ENCODE measurements around the gene FOXI1. TPM values are rescaled to one million over a fixed set of nuclear protein-coding genes. Genes with fewer than 3 reads are reported as not detected.
A peak's percentile ranks its signal among the peaks of the same experiment; 100 is the strongest.

The FOXI1 gene
- total and polyA plus RNA-seq, 2 donors from 2014 or later = 5.1 to 48.5 TPM

- Histone ChIP-seq H3K36me3 (ENCODE audit: control insufficient read depth in 2 of 3, insufficient read depth in 3 of 3, low read length in 3 of 3) (no peaks in the 10 kb centered on the region), H3K4me1 (ENCODE audit: control insufficient read depth in 2 of 3, insufficient read depth in 2 of 3, low read depth in 1 of 3, low read length in 3 of 3) (no peaks in the 10 kb centered on the region), H3K27me3 (ENCODE audit: control insufficient read depth, insufficient read depth, low read length) (no peaks in the 10 kb centered on the region), H3K9me3 (ENCODE audit: control insufficient read depth in 2 of 3, insufficient read depth in 1 of 3, low read length in 3 of 3) (no peaks in the 10 kb centered on the region), H3K4me3 (ENCODE audit: low read length in 3 of 3) (no peak overlapping the region), H3K9ac (ENCODE audit: low read length in 3 of 3) (no peak overlapping the region), H3K27ac (ENCODE audit: low read depth in 2 of 2, low read length in 2 of 2) (no peak overlapping the region)
- FAIRE-seq (no peak), DNase-seq (peak in 1 of 5 donors; percentile 7)
- intact Hi-C loops (cut with DNase I) = no loop called here
- no peak for TF ChIP-seq CTCF (IDR thresholded peaks at IDR 0.05; ENCODE audit: borderline replicate concordance, extremely low read depth, insufficient read depth)
These were observed 37.4 kb downstream of the FOXI1 start for GRCh38 chr5:170143091-170143490.

GRCh38 chr5:170143710-170144109, 38.0 kb downstream of the FOXI1 start:
- no peak for TF ChIP-seq CTCF (IDR thresholded peaks at IDR 0.05; ENCODE audit: borderline replicate concordance, extremely low read depth, insufficient read depth)
- Histone ChIP-seq H3K4me3 (ENCODE audit: low read length in 3 of 3) (no peak overlapping the region), H3K27ac (ENCODE audit: low read depth in 2 of 2, low read length in 2 of 2) (no peak overlapping the region), H3K9me3 (ENCODE audit: control insufficient read depth in 2 of 3, insufficient read depth in 1 of 3, low read length in 3 of 3) (no peaks in the 10 kb centered on the region), H3K9ac (ENCODE audit: low read length in 3 of 3) (no peak overlapping the region), H3K4me1 (ENCODE audit: control insufficient read depth in 2 of 3, insufficient read depth in 2 of 3, low read depth in 1 of 3, low read length in 3 of 3) (no peaks in the 10 kb centered on the region), H3K36me3 (ENCODE audit: control insufficient read depth in 2 of 3, insufficient read depth in 3 of 3, low read length in 3 of 3) (no peaks in the 10 kb centered on the region), H3K27me3 (ENCODE audit: control insufficient read depth, insufficient read depth, low read length) (no peaks in the 10 kb centered on the region)
- FAIRE-seq (no peak), DNase-seq (no peak)
- intact Hi-C loops (cut with DNase I) = no loop called here

GRCh38 chr5:170144286-170145023, 38.8 kb downstream of the FOXI1 start:
- TF ChIP-seq CTCF (IDR thresholded peaks at IDR 0.05; ENCODE audit: borderline replicate concordance, extremely low read depth, insufficient read depth) = no peak
- Histone ChIP-seq H3K4me3 (ENCODE audit: low read length in 3 of 3) (no peak overlapping the region), H3K36me3 (ENCODE audit: control insufficient read depth in 2 of 3, insufficient read depth in 3 of 3, low read length in 3 of 3) (no peaks in the 10 kb centered on the region), H3K9me3 (ENCODE audit: control insufficient read depth in 2 of 3, insufficient read depth in 1 of 3, low read length in 3 of 3) (no peaks in the 10 kb centered on the region), H3K27me3 (ENCODE audit: control insufficient read depth, insufficient read depth, low read length) (no peaks in the 10 kb centered on the region), H3K9ac (ENCODE audit: low read length in 3 of 3) (no peak overlapping the region), H3K27ac (ENCODE audit: low read depth in 2 of 2, low read length in 2 of 2) (no peak overlapping the region), H3K4me1 (ENCODE audit: control insufficient read depth in 2 of 3, insufficient read depth in 2 of 3, low read depth in 1 of 3, low read length in 3 of 3) (no peaks in the 10 kb centered on the region)
- no peak for FAIRE-seq
- peak in 1 of 5 donors; percentile 6 for DNase-seq
- intact Hi-C loops (cut with DNase I) = no loop called here
